GM13977 (cell line): ENCODE results near the gene STMN3.
"Not testable (repeated sequence)": the region's sequence is repeated elsewhere in the genome, so short reads cannot be mapped to it uniquely, and the experiment has no call there.

ENCODE experiments used
- DNase-seq: peaks from one replicate; pipeline ENCODE4 v3.0.0; 2012; ENCODE audit warnings: low spot score
- CTCF ChIP-seq: IDR thresholded peaks from 2 replicates; pipeline ENCODE4 v1.5.1; 2012; ENCODE audit warnings: mild to moderate bottlenecking, control low read depth; ENCODE audit not compliant: insufficient read depth; ENCODE audit errors: extremely low read depth, missing control alignments
- in situ Hi-C: fragments of 300-500 bp; cut with MboI; formaldehyde crosslinking; loops from one replicate; pipeline ENCODE4 v1.12.0; 2022; ENCODE audit warnings: low sequenced_read_pairs, low pct_unique_long_range_greater_than_20kb, mixed read lengths, inconsistent platforms; ENCODE audit not compliant: unreplicated experiment

STMN3 gene

GRCh38 chr20:63617876-63618265, 35.4 kb downstream of the STMN3 start:
- peak; percentile 32 for DNase-seq
- TF ChIP-seq CTCF = no peak
- in situ Hi-C loops = no loop called here

GRCh38 chr20:63617092-63617875, 35.9 kb downstream of the STMN3 start:
- TF ChIP-seq CTCF = no peak
- in situ Hi-C loops = no loop called here
- DNase-seq = peak; percentile 61

- DNase-seq, in situ Hi-C loops: not testable (repeated sequence)
These were observed 39.2 kb downstream of the STMN3 start for GRCh38 chr20:63613863-63614594.

GRCh38 chr20:63612276-63612931, 40.8 kb downstream of the STMN3 start:
- in situ Hi-C loops = no loop called here
- TF ChIP-seq CTCF = no peak
- DNase-seq = no peak

- no peak for DNase-seq
- in situ Hi-C loops = no loop called here
- no peak for TF ChIP-seq CTCF
These were observed 41.6 kb downstream of the STMN3 start for GRCh38 chr20:63611646-63612045.

GRCh38 chr20:63610581-63611435, 42.4 kb downstream of the STMN3 start:
- TF ChIP-seq CTCF = no peak
- no peak for DNase-seq
- in situ Hi-C loops = no loop called here
